NCI-H2029 (cell line): ENCODE data around the gene JAKMIP1.

Source experiments
- DNase-seq: peaks from one replicate; lab custom pipeline; 2025; lab: John Stamatoyannopoulos, UW

Gene JAKMIP1

GRCh38 chr4:6042293-6043063 lies 157.9 kb downstream of the JAKMIP1 start:
- no peak for DNase-seq

GRCh38 chr4:6041800-6042199 lies 158.5 kb downstream of the JAKMIP1 start:
- DNase-seq: no peak

GRCh38 chr4:6038711-6039110 lies 161.6 kb downstream of the JAKMIP1 start:
- no peak for DNase-seq

GRCh38 chr4:6035786-6036185 lies 164.6 kb downstream of the JAKMIP1 start:
- no peak for DNase-seq

GRCh38 chr4:6033381-6033780 lies 167.0 kb downstream of the JAKMIP1 start:
- DNase-seq: no peak

GRCh38 chr4:6032249-6033244 lies 167.8 kb downstream of the JAKMIP1 start:
- DNase-seq: peak; percentile 94

- DNase-seq: no peak
These were observed 168.5 kb downstream of the JAKMIP1 start for GRCh38 chr4:6031846-6032245.

- no peak for DNase-seq
These were observed 169.7 kb downstream of the JAKMIP1 start for GRCh38 chr4:6030679-6031078.

GRCh38 chr4:6029254-6029653 lies 171.1 kb downstream of the JAKMIP1 start:
- DNase-seq: no peak

- no peak for DNase-seq
These were observed 172.2 kb downstream of the JAKMIP1 start for GRCh38 chr4:6028168-6028567.

GRCh38 chr4:6027392-6027791 lies 173.0 kb downstream of the JAKMIP1 start:
- DNase-seq: no peak

GRCh38 chr4:6024313-6024960 lies 175.9 kb downstream of the JAKMIP1 start:
- DNase-seq: no peak

GRCh38 chr4:6023731-6024130 lies 176.6 kb downstream of the JAKMIP1 start:
- DNase-seq: no peak

GRCh38 chr4:6022607-6023288 lies 177.6 kb downstream of the JAKMIP1 start:
- no peak for DNase-seq

- DNase-seq: no peak
These were observed 178.3 kb downstream of the JAKMIP1 start for GRCh38 chr4:6021831-6022606.

GRCh38 chr4:6020613-6021012 lies 179.7 kb downstream of the JAKMIP1 start:
- DNase-seq: no peak

GRCh38 chr4:6019316-6020263 lies 180.8 kb downstream of the JAKMIP1 start:
- peak; percentile 20 for DNase-seq

- no peak for DNase-seq
These were observed 182.0 kb downstream of the JAKMIP1 start, which contains the start of gene C4orf50 for GRCh38 chr4:6018331-6018730. C4orf50 (minus strand) TSS chr4:6018431.

- no peak for DNase-seq
These were observed 182.5 kb downstream of the JAKMIP1 start for GRCh38 chr4:6017800-6018199.

- no peak for DNase-seq
These were observed 183.3 kb downstream of the JAKMIP1 start for GRCh38 chr4:6017030-6017429.
